ENCODE measurements around the gene ERMN.

The ERMN gene

DNA sequence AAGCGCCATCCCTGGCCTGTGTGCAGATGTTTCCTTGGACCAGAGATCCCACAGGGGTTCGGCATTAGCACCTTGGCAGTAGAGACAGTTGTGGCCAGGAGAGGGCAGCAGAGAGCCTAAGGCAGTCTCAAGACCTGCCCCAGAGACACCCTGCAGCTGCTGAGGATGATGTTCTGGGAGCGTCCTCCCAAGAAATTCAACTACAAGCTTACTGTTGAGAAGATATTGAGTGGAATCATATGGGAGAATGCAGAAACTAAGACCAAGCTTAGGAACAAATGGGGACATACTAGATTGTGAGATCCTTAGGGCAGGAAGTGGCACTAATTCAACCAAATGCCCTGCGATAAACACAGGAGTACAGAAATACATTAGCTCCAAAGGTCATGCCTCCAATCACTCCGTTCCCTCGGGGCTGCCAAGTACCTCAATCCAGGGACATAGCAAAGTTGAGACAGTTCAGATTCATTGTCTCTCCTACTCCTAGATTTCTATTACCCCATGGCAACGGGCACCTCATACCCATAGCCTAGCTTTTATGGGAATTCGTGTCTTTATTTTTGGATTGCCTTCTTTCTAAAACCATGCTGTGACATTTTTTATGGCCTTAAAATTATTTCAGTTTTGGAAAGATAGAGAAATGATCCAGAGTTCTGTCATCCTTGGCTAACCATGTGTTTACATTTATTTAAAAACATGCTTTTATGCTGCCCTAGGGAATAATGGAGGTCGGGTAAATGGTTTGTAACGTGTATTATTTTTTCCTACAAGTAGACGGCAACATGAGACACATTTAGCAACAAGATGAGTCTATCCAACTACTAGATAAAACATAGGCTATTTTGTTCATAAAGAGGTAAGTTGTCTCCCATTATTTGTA, 2.2 kb upstream of the ERMN start:
- Histone ChIP-seq H3K4me2 (ENCODE audit: low read length) (peak overlapping the region; percentile 27; the same call in 1 of the 2 replicates), H3K4me1 (ENCODE audit: insufficient read depth, low read length, severe bottlenecking) (peaks cover 16% of the 10 kb centered on the region)

DNA sequence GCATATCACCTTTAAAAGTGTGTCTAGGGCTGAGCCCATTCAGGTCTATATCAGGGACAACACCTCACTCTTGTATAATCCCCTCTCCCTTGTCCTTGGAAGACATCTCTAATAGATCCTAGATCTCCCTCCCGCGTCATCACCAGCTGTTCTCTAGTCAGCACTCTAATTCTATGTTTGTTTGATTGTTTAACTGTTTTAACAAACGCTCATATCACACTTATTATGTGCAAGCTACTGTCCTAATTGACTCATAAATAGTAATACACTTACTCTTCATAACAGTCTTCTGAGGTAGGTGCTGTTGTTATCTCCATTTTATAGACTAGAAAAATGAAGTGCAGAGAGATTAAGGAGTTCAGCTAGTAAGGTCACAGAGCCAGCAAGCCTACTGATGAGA, 1.6 kb upstream of the ERMN start:
- no peaks in the 10 kb centered on the region for H3F3A ChIP-seq (ENCODE audit: insufficient read depth, low read length)
- H3K9ac ChIP-seq (ENCODE audit: low read length): no peak overlapping the region
- no peaks in the 10 kb centered on the region for H4K20me1 ChIP-seq (ENCODE audit: insufficient read depth, low read length)
- H3K27ac ChIP-seq (ENCODE audit: low read depth, low read length, poor library complexity, severe bottlenecking): no peak overlapping the region
- no peaks in the 10 kb centered on the region for H3K9me3 ChIP-seq (ENCODE audit: low read length)
- H3K9me2 ChIP-seq (ENCODE audit: low read depth, low read length): no peaks in the 10 kb centered on the region
- no peak overlapping the region for H2AFZ ChIP-seq (ENCODE audit: low read length)
- no peak overlapping the region for H3K4me2 ChIP-seq (ENCODE audit: low read length)
- peaks cover 16% of the 10 kb centered on the region for H3K4me1 ChIP-seq (ENCODE audit: insufficient read depth, low read length, severe bottlenecking)
- no peak for TF ChIP-seq EZH2 (IDR thresholded peaks at IDR 0.05; ENCODE audit: borderline replicate concordance, low read length)
- TF ChIP-seq, protein P1, sequence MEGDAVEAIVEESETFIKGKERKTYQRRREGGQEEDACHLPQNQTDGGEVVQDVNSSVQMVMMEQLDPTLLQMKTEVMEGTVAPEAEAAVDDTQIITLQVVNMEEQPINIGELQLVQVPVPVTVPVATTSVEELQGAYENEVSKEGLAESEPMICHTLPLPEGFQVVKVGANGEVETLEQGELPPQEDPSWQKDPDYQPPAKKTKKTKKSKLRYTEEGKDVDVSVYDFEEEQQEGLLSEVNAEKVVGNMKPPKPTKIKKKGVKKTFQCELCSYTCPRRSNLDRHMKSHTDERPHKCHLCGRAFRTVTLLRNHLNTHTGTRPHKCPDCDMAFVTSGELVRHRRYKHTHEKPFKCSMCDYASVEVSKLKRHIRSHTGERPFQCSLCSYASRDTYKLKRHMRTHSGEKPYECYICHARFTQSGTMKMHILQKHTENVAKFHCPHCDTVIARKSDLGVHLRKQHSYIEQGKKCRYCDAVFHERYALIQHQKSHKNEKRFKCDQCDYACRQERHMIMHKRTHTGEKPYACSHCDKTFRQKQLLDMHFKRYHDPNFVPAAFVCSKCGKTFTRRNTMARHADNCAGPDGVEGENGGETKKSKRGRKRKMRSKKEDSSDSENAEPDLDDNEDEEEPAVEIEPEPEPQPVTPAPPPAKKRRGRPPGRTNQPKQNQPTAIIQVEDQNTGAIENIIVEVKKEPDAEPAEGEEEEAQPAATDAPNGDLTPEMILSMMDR (IDR thresholded peaks at IDR 0.05; ENCODE audit: low read length): no peak
- no peak overlapping the region for H3K4me3 ChIP-seq (ENCODE audit: low read depth, low read length, poor library complexity, severe bottlenecking)
- no peaks in the 10 kb centered on the region for H3K36me3 ChIP-seq (ENCODE audit: insufficient read depth, low read length)
- no peaks in the 10 kb centered on the region for H3K27me3 ChIP-seq (ENCODE audit: insufficient read depth, low read length)
- H3K79me2 ChIP-seq (ENCODE audit: insufficient read depth, low read length): no peaks in the 10 kb centered on the region

More for the DNA sequence above, 2.2 kb upstream of the ERMN start:
- no peak overlapping the region for H3K9ac ChIP-seq (ENCODE audit: low read length)
- TF ChIP-seq, protein P1 (IDR thresholded peaks at IDR 0.05; ENCODE audit: low read length): peak; percentile 97
- TF ChIP-seq EZH2 (IDR thresholded peaks at IDR 0.05; ENCODE audit: borderline replicate concordance, low read length): no peak
- no peaks in the 10 kb centered on the region for H3K27me3 ChIP-seq (ENCODE audit: insufficient read depth, low read length)
- H3K9me2 ChIP-seq (ENCODE audit: low read depth, low read length): no peaks in the 10 kb centered on the region
- H3K9me3 ChIP-seq (ENCODE audit: low read length): no peaks in the 10 kb centered on the region
- no peaks in the 10 kb centered on the region for H4K20me1 ChIP-seq (ENCODE audit: insufficient read depth, low read length)
- H3K4me3 ChIP-seq (ENCODE audit: low read depth, low read length, poor library complexity, severe bottlenecking): no peak overlapping the region
- H3F3A ChIP-seq (ENCODE audit: insufficient read depth, low read length): no peaks in the 10 kb centered on the region
- no peaks in the 10 kb centered on the region for H3K36me3 ChIP-seq (ENCODE audit: insufficient read depth, low read length)
- H3K27ac ChIP-seq (ENCODE audit: low read depth, low read length, poor library complexity, severe bottlenecking): no peak overlapping the region
- no peaks in the 10 kb centered on the region for H3K79me2 ChIP-seq (ENCODE audit: insufficient read depth, low read length)
- H2AFZ ChIP-seq (ENCODE audit: low read length): no peak overlapping the region

DNA sequence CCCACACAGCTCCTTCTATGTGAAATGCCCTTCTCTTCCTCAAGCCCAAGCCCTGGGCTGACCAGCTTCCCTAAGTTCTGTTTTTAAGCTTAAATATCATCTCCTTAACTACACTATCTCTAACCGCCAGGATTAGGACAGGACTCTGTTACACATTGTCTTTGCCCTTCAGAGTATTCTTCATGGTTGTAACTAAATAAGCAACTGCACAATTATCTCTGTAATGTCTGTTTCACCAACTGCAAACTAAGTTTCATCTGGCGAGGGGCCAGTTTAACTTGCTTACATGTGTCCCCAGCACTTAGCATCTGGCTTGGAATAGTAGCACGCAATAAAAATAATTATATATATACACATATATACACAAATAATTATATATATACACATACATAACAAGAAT, 1.1 kb upstream of the ERMN start:
- no peak overlapping the region for H3K4me2 ChIP-seq (ENCODE audit: low read length)
- H3K9ac ChIP-seq (ENCODE audit: low read length): no peak overlapping the region
- no peak overlapping the region for H2AFZ ChIP-seq (ENCODE audit: low read length)
- no peaks in the 10 kb centered on the region for H3K9me3 ChIP-seq (ENCODE audit: low read length)
- H4K20me1 ChIP-seq (ENCODE audit: insufficient read depth, low read length): no peaks in the 10 kb centered on the region
- H3K4me1 ChIP-seq (ENCODE audit: insufficient read depth, low read length, severe bottlenecking): peaks cover 16% of the 10 kb centered on the region
- H3K9me2 ChIP-seq (ENCODE audit: low read depth, low read length): no peaks in the 10 kb centered on the region
- H3F3A ChIP-seq (ENCODE audit: insufficient read depth, low read length): no peaks in the 10 kb centered on the region
- no peaks in the 10 kb centered on the region for H3K79me2 ChIP-seq (ENCODE audit: insufficient read depth, low read length)
- H3K27ac ChIP-seq (ENCODE audit: low read depth, low read length, poor library complexity, severe bottlenecking): no peak overlapping the region
- no peaks in the 10 kb centered on the region for H3K36me3 ChIP-seq (ENCODE audit: insufficient read depth, low read length)
- TF ChIP-seq EZH2 (IDR thresholded peaks at IDR 0.05; ENCODE audit: borderline replicate concordance, low read length): no peak
- TF ChIP-seq, protein P1 (IDR thresholded peaks at IDR 0.05; ENCODE audit: low read length): no peak
- no peak overlapping the region for H3K4me3 ChIP-seq (ENCODE audit: low read depth, low read length, poor library complexity, severe bottlenecking)
- H3K27me3 ChIP-seq (ENCODE audit: insufficient read depth, low read length): no peaks in the 10 kb centered on the region

Measured in OCI-LY1 (cell line).